CD14-positive monocyte (primary cell): ENCODE results near the gene NUDT2. TPM values are rescaled to one million over a fixed set of nuclear protein-coding genes. Genes with fewer than 3 reads are reported as not detected.
A peak's percentile ranks its signal among the peaks of the same experiment; 100 is the strongest.

Experiments used
- DNase-seq, 3 donors: peaks; one replicate each; pipeline ENCODE4 v3.0.0-alpha.2; 2011 to 2022
- H2AFZ ChIP-seq: 2 replicates; pipeline ENCODE4 v1.6.0; 2012; ENCODE audit warnings: mild to moderate bottlenecking, low read depth, low read length, inconsistent platforms; ENCODE audit not compliant: insufficient read depth, poor library complexity, severe bottlenecking
- H3K27ac ChIP-seq, 2 donors: 1 replicate in 1 of 2; 2 replicates in 1 of 2; pipeline ENCODE4 v1.5.1; 2012 to 2013; ENCODE audit warnings: low read length in 2 of 2, control low read depth in 1 of 2, inconsistent platforms in 1 of 2, low read depth in 1 of 2, mild to moderate bottlenecking in 1 of 2
- H3K27me3 ChIP-seq, 2 donors: one replicate each; pipeline versions ENCODE4 v1.6.0 to v1.6.1; 2011 to 2013; ENCODE audit warnings: low read length in 2 of 2; ENCODE audit not compliant: control insufficient read depth in 2 of 2, insufficient read depth in 2 of 2
- H3K36me3 ChIP-seq, 2 donors: replicated peaks in 1 of 2; 1 replicate in 1 of 2; 2 replicates in 1 of 2; pipeline versions ENCODE4 v1.5.1 to v1.6.1; 2012 to 2013; ENCODE audit warnings: low read length in 2 of 2, control low read depth in 1 of 2, inconsistent platforms in 1 of 2, mild to moderate bottlenecking in 1 of 2; ENCODE audit not compliant: insufficient read depth in 2 of 2, control insufficient read depth in 1 of 2
- H3K4me1 ChIP-seq, 2 donors: 1 replicate in 1 of 2; 2 replicates in 1 of 2; pipeline versions ENCODE4 v1.5.1 to v1.6.1; 2012 to 2013; ENCODE audit warnings: low read length in 2 of 2, control low read depth in 1 of 2, inconsistent platforms in 1 of 2, mild to moderate bottlenecking in 1 of 2, moderate library complexity in 1 of 2; ENCODE audit not compliant: insufficient read depth in 2 of 2, control insufficient read depth in 1 of 2
- H3K4me2 ChIP-seq: replicated peaks from 2 replicates; pipeline ENCODE3; 2012; ENCODE audit warnings: low read length, moderate library complexity, mild to moderate bottlenecking; ENCODE audit not compliant: poor library complexity, severe bottlenecking; ENCODE audit errors: extremely low read depth
- H3K4me3 ChIP-seq, 3 experiments: fragments of 200-600 bp in 1 of 3; sonication (generic) in 1 of 3; replicated peaks in 1 of 3; 1 replicate in 2 of 3; 2 replicates in 1 of 3; pipeline ENCODE4 v1.5.1; 2011 to 2013; ENCODE audit warnings: low read length in 3 of 3, mild to moderate bottlenecking in 3 of 3, control low read depth in 2 of 3, low read depth in 2 of 3, inconsistent platforms in 1 of 3, moderate library complexity in 1 of 3
- H3K79me2 ChIP-seq: 2 replicates; pipeline ENCODE4 v1.6.0; 2012; ENCODE audit warnings: mild to moderate bottlenecking, control low read depth, inconsistent platforms, low read length, moderate library complexity; ENCODE audit not compliant: insufficient read depth
- H3K9ac ChIP-seq: 2 replicates; pipeline ENCODE4 v1.6.0; 2017; ENCODE audit warnings: low read length, mild to moderate bottlenecking; ENCODE audit not compliant: insufficient read depth, poor library complexity, severe bottlenecking
- H3K9me3 ChIP-seq, 2 donors: replicated peaks in 1 of 2; 1 replicate in 1 of 2; 2 replicates in 1 of 2; pipeline versions ENCODE4 v1.5.1 to v1.6.1; 2012 to 2013; ENCODE audit warnings: low read length in 2 of 2, control low read depth in 1 of 2; ENCODE audit not compliant: control insufficient read depth in 1 of 2, insufficient read depth in 1 of 2
- H4K20me1 ChIP-seq: 2 replicates; pipeline ENCODE4 v1.6.0; 2012; ENCODE audit warnings: mild to moderate bottlenecking, low read length, control low read depth, moderate library complexity; ENCODE audit not compliant: insufficient read depth
- H3K27ac Mint-ChIP-seq, 7 donors: one replicate each; pipeline ENCODE4 v1.8.0; 2020; ENCODE audit warnings: mild to moderate bottlenecking in 7 of 7, mixed read lengths in 7 of 7, moderate library complexity in 6 of 7, inconsistent platforms in 2 of 7
- H3K27me3 Mint-ChIP-seq, 3 donors: one replicate each; pipeline ENCODE4 v1.8.0; 2021 to 2022; ENCODE audit warnings: low read depth in 3 of 3, mild to moderate bottlenecking in 3 of 3, mixed read lengths in 3 of 3, moderate library complexity in 3 of 3, inconsistent platforms in 1 of 3
- H3K36me3 Mint-ChIP-seq, 2 donors: one replicate each; pipeline ENCODE4 v1.8.0; 2020; ENCODE audit warnings: mixed read lengths in 2 of 2, inconsistent platforms in 1 of 2, mild to moderate bottlenecking in 1 of 2
- H3K4me1 Mint-ChIP-seq: one replicate; pipeline ENCODE4 v1.8.0; 2020; ENCODE audit warnings: mild to moderate bottlenecking, mixed read lengths
- H3K4me3 Mint-ChIP-seq, 2 donors: one replicate each; pipeline ENCODE4 v1.8.0; 2020; ENCODE audit warnings: mild to moderate bottlenecking in 2 of 2, mixed read lengths in 2 of 2, moderate library complexity in 1 of 2
- H3K9me3 Mint-ChIP-seq, 7 donors: one replicate each; pipeline ENCODE4 v1.8.0; 2020 to 2022; ENCODE audit warnings: mixed read lengths in 7 of 7, mild to moderate bottlenecking in 6 of 7, moderate library complexity in 6 of 7, inconsistent platforms in 2 of 7
- CTCF ChIP-seq: fragments of 200-600 bp; IDR thresholded peaks from one replicate; pipeline ENCODE4 v1.8.0; 2022; ENCODE audit warnings: antibody characterized with exemption, mild to moderate bottlenecking
- WGBS: methylation state at CpG from one replicate; pipeline ENCODE4 v1.1.5; 2013; ENCODE audit warnings: missing lambda C conversion rate; ENCODE audit not compliant: insufficient coverage; 5-methylcytosine and 5-hydroxymethylcytosine counted together
- intact Hi-C, 2 donors: fragments of 100-400 bp; cut with micrococcal nuclease; formaldehyde crosslinking; loops; one replicate each; pipeline versions ENCODE4 v1.15.0 to v1.15.1; 2023
- polyA plus RNA-seq, 3 donors: library from polyadenylated mRNA; depleted of rRNA in 1 of 3; unstranded in 2 of 3; stranded (reverse) in 1 of 3; fragments of 300-500 nt in 2 of 3; fragments of >200 nt in 1 of 3; fragmentation: Illumina TruSeq in 2 of 3; gene quantifications; 1 replicate in 2 of 3; 2 replicates in 1 of 3; pipeline ENCODE4 v1.2.3, GENCODE V29; 2012 to 2021

NUDT2 gene
- polyA plus RNA-seq, 3 donors: 24.4 to 56.9 (median 38.0) TPM

- Histone ChIP-seq H4K20me1 (peaks cover 25% of the 10 kb centered on the region), H3K4me3 (no peak overlapping the region), H3K27me3 (no peaks in the 10 kb centered on the region), H3K4me1 (no peaks in the 10 kb centered on the region), H3K4me2 (no peak overlapping the region), H3K79me2 (peaks cover 26% of the 10 kb centered on the region), H2AFZ (no peak overlapping the region), H3K9me3 (no peaks in the 10 kb centered on the region), H3K9ac (no peak overlapping the region), H3K36me3 (peaks cover 58 to 85% of the 10 kb centered on the region in 2 donors), H3K27ac (no peak overlapping the region)
- TF ChIP-seq CTCF: no peak
- Mint-ChIP-seq H3K36me3 (peaks cover 55 to 68% of the 10 kb centered on the region in 2 donors), H3K27me3 (no peaks in the 10 kb centered on the region), H3K9me3 (no peaks in the 10 kb centered on the region), H3K4me3 (no peak overlapping the region), H3K4me1 (peaks cover 5% of the 10 kb centered on the region), H3K27ac (peak overlapping the region in 1 of 7 donors; percentile 54)
- intact Hi-C loops: no loop called here
- WGBS: 100% methylated on average over 1 of the region's 2 CpGs
- DNase-seq: no peak
These were observed 9.5 kb downstream of the NUDT2 start for GRCh38 chr9:34338665-34339385.

GRCh38 chr9:34341659-34342295 is 12.4 kb downstream of the NUDT2 start:
- peaks cover 56 to 78% of the 10 kb centered on the region in 2 donors for H3K36me3 Mint-ChIP-seq

More at GRCh38 chr9:34341659-34342295, 12.4 kb downstream of the NUDT2 start:
- WGBS: 100% methylated on average over 6 of the region's 7 CpGs
- Histone ChIP-seq H3K4me1 (no peaks in the 10 kb centered on the region), H3K27ac (no peak overlapping the region), H3K79me2 (peaks cover under 1% of the 10 kb centered on the region), H3K4me2 (no peak overlapping the region), H3K36me3 (peaks cover 54 to 75% of the 10 kb centered on the region in 2 donors), H3K27me3 (no peaks in the 10 kb centered on the region), H2AFZ (no peak overlapping the region), H3K4me3 (no peak overlapping the region), H3K9ac (no peak overlapping the region), H4K20me1 (peaks cover 4% of the 10 kb centered on the region), H3K9me3 (no peaks in the 10 kb centered on the region)
- H3K9me3 Mint-ChIP-seq: no peaks in the 10 kb centered on the region
- H3K4me3 Mint-ChIP-seq: no peak overlapping the region
- no peak for TF ChIP-seq CTCF
- intact Hi-C loops: no loop called here
- H3K4me1 Mint-ChIP-seq: no peaks in the 10 kb centered on the region
- peak overlapping the region in 1 of 7 donors; percentile 9 for H3K27ac Mint-ChIP-seq
- no peak for DNase-seq
- H3K27me3 Mint-ChIP-seq: no peaks in the 10 kb centered on the region
